CD8-positive, alpha-beta memory T cell (primary cell): Measurements from ENCODE around the gene CYB5R3. TPM values are rescaled to one million over a fixed set of nuclear protein-coding genes. Genes with fewer than 3 reads are reported as not detected.

ENCODE experiments used
- CTCF ChIA-PET: fragments of 350-600 bp; sonication (Branson Sonifier 250); formaldehyde crosslinking; loops from one replicate; lab custom pipeline; 2021; ENCODE audit warnings: antibody characterized with exemption; lab: Charles Lee
- POLR2A ChIA-PET: fragments of 350-600 bp; sonication (Branson Sonifier 250); formaldehyde crosslinking; loops from one replicate; lab custom pipeline; 2021; ENCODE audit warnings: antibody characterized with exemption; lab: Charles Lee
- DNase-seq, 5 donors: peaks; one replicate each; pipeline versions ENCODE4 v3.0.0 to v3.0.0-alpha.2; 2020 to 2022; ENCODE audit warnings: mixed read lengths in 1 of 5
- H3K27ac ChIP-seq: one replicate; pipeline ENCODE4 v1.7.0; 2013; ENCODE audit warnings: low read depth, mild to moderate bottlenecking, low read length, moderate library complexity
- H3K27me3 ChIP-seq: 2 replicates; pipeline ENCODE4 v1.7.0; 2013; ENCODE audit warnings: low read length, mild to moderate bottlenecking; ENCODE audit not compliant: insufficient read depth, poor library complexity, severe bottlenecking
- H3K36me3 ChIP-seq: 2 replicates; pipeline ENCODE4 v1.7.0; 2013; ENCODE audit warnings: mild to moderate bottlenecking, low read length, moderate library complexity; ENCODE audit not compliant: insufficient read depth
- H3K4me1 ChIP-seq: 2 replicates; pipeline ENCODE4 v1.7.0; 2013; ENCODE audit warnings: mild to moderate bottlenecking, low read length, moderate library complexity; ENCODE audit not compliant: insufficient read depth
- H3K4me3 ChIP-seq: 2 replicates; pipeline ENCODE4 v1.7.0; 2013; ENCODE audit warnings: mild to moderate bottlenecking, low read length
- H3K9me3 ChIP-seq: 2 replicates; pipeline ENCODE4 v1.7.0; 2013; ENCODE audit warnings: mild to moderate bottlenecking, low read length
- H3K27ac Mint-ChIP-seq, 8 donors: one replicate each; pipeline ENCODE4 v1.8.0; 2020 to 2021; ENCODE audit warnings: mixed read lengths in 8 of 8, mild to moderate bottlenecking in 6 of 8, inconsistent platforms in 3 of 8, moderate library complexity in 3 of 8
- H3K27me3 Mint-ChIP-seq, 2 donors: one replicate each; pipeline ENCODE4 v1.8.0; 2020 to 2021; ENCODE audit warnings: mixed read lengths in 2 of 2, mild to moderate bottlenecking in 1 of 2, moderate library complexity in 1 of 2
- H3K36me3 Mint-ChIP-seq, 3 donors: one replicate each; pipeline ENCODE4 v1.8.0; 2020 to 2021; ENCODE audit warnings: mixed read lengths in 3 of 3, inconsistent platforms in 1 of 3, mild to moderate bottlenecking in 1 of 3
- H3K4me1 Mint-ChIP-seq, 3 donors: one replicate each; pipeline ENCODE4 v1.8.0; 2020 to 2021; ENCODE audit warnings: mixed read lengths in 3 of 3, inconsistent platforms in 1 of 3, mild to moderate bottlenecking in 1 of 3
- H3K4me3 Mint-ChIP-seq, 7 donors: one replicate each; pipeline ENCODE4 v1.8.0; 2020 to 2021; ENCODE audit warnings: mixed read lengths in 7 of 7, mild to moderate bottlenecking in 6 of 7, moderate library complexity in 4 of 7, inconsistent platforms in 2 of 7
- H3K9me3 Mint-ChIP-seq, 5 donors: one replicate each; pipeline ENCODE4 v1.8.0; 2020 to 2022; ENCODE audit warnings: mixed read lengths in 5 of 5, mild to moderate bottlenecking in 3 of 5, moderate library complexity in 2 of 5, inconsistent platforms in 1 of 5
- polyA plus RNA-seq: library from polyadenylated mRNA; unstranded; fragments of 300-500 nt; fragmentation: Illumina TruSeq; gene quantifications from one replicate; pipeline ENCODE4 v1.2.3, GENCODE V29; 2021
- total RNA-seq, 2 experiments: library from RNA; stranded (reverse); gene quantifications; one replicate each; pipeline ENCODE4 v1.2.3, GENCODE V29; 2021

Gene CYB5R3
- total and polyA plus RNA-seq, 3 experiments from 2014 or later = 70.9 to 105 (median 75.1) TPM

GRCh38 chr22:42630901-42631602 is 18.1 kb downstream of the CYB5R3 start:
- ChIA-PET CTCF (interaction anchor here (1.6 kb wide), 1 partner anchor 10 kb away, joined by 5 read pairs; no protein-coding TSS in a partner anchor), POLR2A (no interaction called here)
- Mint-ChIP-seq H3K36me3 (peaks cover 0 to 77% (median 4%) of the 10 kb centered on the region in 3 donors), H3K4me3 (no peak overlapping the region), H3K9me3 (no peaks in the 10 kb centered on the region), H3K27me3 (no peaks in the 10 kb centered on the region), H3K27ac (peak overlapping the region in 1 of 8 donors; percentile 73), H3K4me1 (no peaks in the 10 kb centered on the region)
- H3K4me3 ChIP-seq = no peak overlapping the region
- H3K27ac ChIP-seq = no peak overlapping the region
- DNase-seq = no peak
- H3K36me3 ChIP-seq = peaks cover 17% of the 10 kb centered on the region
- H3K4me1 ChIP-seq = no peaks in the 10 kb centered on the region
- H3K9me3 ChIP-seq = no peaks in the 10 kb centered on the region
- H3K27me3 ChIP-seq = no peaks in the 10 kb centered on the region

DNA sequence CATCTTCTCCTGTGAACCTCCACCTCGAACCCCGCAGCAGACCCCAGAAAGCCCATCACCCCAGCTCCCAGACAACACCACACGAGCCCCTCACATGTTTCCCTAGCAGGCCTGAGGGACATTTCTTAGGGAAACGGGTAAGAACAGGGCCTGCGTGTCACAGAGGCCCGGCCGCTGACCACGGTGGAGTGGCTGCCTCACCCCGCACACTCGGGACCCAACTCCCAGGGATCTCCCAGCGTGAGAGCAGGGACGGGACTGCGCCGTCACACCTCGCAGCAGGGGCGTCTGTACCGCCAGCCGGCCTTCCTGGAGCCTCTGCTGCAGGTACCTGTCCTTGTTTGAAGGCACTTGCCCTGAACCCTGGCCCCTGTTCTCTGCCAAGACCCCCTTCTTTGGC is 19.0 kb downstream of the CYB5R3 start:
- H3K9me3 ChIP-seq = no peaks in the 10 kb centered on the region
- DNase-seq = no peak
- no peak overlapping the region for H3K4me3 ChIP-seq
- POLR2A ChIA-PET = no interaction called here
- Mint-ChIP-seq H3K9me3 (no peaks in the 10 kb centered on the region), H3K4me1 (no peaks in the 10 kb centered on the region), H3K27ac (no peak overlapping the region), H3K4me3 (no peak overlapping the region), H3K36me3 (peaks cover 0 to 73% (median 3%) of the 10 kb centered on the region in 3 donors), H3K27me3 (no peaks in the 10 kb centered on the region)
- CTCF ChIA-PET = no interaction called here
- H3K27me3 ChIP-seq = no peaks in the 10 kb centered on the region
- H3K4me1 ChIP-seq = no peaks in the 10 kb centered on the region
- H3K36me3 ChIP-seq = peaks cover 17% of the 10 kb centered on the region
- no peak overlapping the region for H3K27ac ChIP-seq

DNA sequence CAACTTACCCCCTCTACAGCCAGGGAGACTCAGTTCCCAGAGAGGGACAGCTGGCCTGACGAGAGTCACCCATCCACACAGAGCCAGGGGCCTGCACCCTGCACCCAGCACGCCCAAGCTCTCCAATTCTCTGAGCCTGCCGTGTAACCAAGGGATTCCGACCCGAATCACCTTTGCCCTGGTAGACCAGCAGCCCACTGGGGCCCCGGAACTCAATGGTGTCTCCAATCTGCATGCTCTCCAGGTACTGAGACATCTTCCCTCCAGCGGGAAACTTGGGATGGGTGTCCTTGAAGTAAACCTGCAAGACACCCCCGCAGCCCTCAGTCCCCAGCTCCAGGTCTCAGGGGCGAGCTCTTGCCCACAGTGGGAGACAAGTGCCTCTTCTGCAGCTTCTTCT is 21.2 kb downstream of the CYB5R3 start:
- Histone ChIP-seq H3K9me3 (no peaks in the 10 kb centered on the region), H3K27ac (no peak overlapping the region), H3K4me1 (no peaks in the 10 kb centered on the region), H3K36me3 (peaks cover 15% of the 10 kb centered on the region), H3K27me3 (no peaks in the 10 kb centered on the region), H3K4me3 (no peak overlapping the region)
- DNase-seq = no peak
- H3K36me3 Mint-ChIP-seq = peaks cover 0 to 73% (median 5%) of the 10 kb centered on the region in 3 donors
- H3K27ac Mint-ChIP-seq = peak overlapping the region in 2 of 8 donors; percentile 20 to 84
- no peaks in the 10 kb centered on the region for H3K27me3 Mint-ChIP-seq
- ChIA-PET POLR2A (no interaction called here), CTCF (no interaction called here)
- H3K4me1 Mint-ChIP-seq = no peaks in the 10 kb centered on the region
- no peak overlapping the region for H3K4me3 Mint-ChIP-seq
- H3K9me3 Mint-ChIP-seq = no peaks in the 10 kb centered on the region

DNA sequence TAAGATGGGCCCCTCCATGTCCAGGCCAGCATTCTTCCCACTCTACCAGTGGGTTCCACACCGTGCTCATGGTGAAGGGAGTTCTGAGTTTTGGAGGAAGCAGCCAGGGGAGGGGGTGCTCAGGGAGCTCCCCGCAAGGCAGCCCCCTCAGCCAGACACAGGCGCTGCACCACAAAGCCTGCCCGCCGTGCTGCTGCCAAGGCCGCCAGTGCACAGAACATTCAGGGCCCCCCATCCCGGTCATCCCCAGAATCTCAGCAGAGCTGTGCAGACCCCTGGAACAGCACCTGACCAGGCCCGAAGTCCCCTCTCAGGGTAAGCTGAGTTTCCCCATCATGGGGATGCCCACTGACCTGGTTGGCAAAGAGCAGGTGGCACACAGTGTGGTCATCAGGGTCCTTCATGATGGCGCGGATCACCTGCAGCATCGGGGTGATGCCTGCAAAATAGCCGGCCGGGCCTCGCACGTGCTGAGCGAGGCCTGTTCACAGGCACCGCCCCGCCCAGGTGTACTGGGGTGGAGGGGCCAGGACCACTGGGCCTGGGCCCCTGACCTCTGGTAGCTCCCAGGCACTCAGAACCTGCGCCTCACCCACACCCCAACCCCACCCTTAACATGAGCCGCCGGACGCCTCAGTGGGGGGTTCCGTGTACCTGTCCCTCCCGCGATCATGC is 22.1 kb downstream of the CYB5R3 start:
- Mint-ChIP-seq H3K36me3 (peaks cover 0 to 69% (median 5%) of the 10 kb centered on the region in 3 donors), H3K4me3 (no peak overlapping the region), H3K27ac (peak overlapping the region in 1 of 8 donors; percentile 40), H3K9me3 (no peaks in the 10 kb centered on the region), H3K27me3 (no peaks in the 10 kb centered on the region), H3K4me1 (no peaks in the 10 kb centered on the region)
- H3K27me3 ChIP-seq = no peaks in the 10 kb centered on the region
- H3K27ac ChIP-seq = no peak overlapping the region
- no peaks in the 10 kb centered on the region for H3K4me1 ChIP-seq
- ChIA-PET POLR2A (no interaction called here), CTCF (interaction anchor here (0.9 to 1.2 kb wide), 2 partner anchors 16 to 37 kb away, joined by 3 read pairs; no protein-coding TSS in a partner anchor)
- H3K4me3 ChIP-seq = no peak overlapping the region
- H3K9me3 ChIP-seq = no peaks in the 10 kb centered on the region
- DNase-seq = no peak
- H3K36me3 ChIP-seq = peaks cover 12% of the 10 kb centered on the region

- peak overlapping the region in 1 of 8 donors; percentile 42 for H3K27ac Mint-ChIP-seq
- CTCF ChIA-PET = interaction anchor here (0.9 to 1.2 kb wide), 2 partner anchors 17 to 38 kb away, joined by 3 read pairs; no protein-coding TSS in a partner anchor
These were observed 22.8 kb downstream of the CYB5R3 start for GRCh38 chr22:42626431-42626830.

DNA sequence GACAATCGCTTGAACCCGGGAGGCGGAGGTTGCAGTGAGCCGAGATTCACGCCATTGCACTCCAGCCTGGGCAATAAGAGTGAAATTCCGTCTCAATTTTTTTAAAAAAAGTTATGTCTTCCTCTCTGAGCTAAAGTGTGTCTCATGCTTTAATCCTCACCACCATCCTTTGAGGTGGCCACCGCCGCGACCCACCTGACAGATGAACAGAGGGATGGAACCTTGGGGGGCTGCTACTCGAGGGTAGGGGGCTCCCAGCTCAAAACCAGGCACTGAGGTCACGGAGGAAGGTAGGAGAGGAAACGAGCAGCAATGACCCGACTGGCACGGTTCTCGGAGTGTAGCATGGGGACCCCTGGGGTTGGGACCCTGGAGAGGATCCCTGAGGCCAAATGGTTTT is 23.8 kb downstream of the CYB5R3 start:
- Mint-ChIP-seq H3K27me3 (no peaks in the 10 kb centered on the region), H3K36me3 (peaks cover 0 to 60% (median 5%) of the 10 kb centered on the region in 3 donors), H3K4me1 (peaks cover 5% of the 10 kb centered on the region in 3 donors), H3K27ac (no peak overlapping the region), H3K9me3 (no peaks in the 10 kb centered on the region), H3K4me3 (no peak overlapping the region)
- H3K27me3 ChIP-seq = no peaks in the 10 kb centered on the region
- H3K27ac ChIP-seq = no peak overlapping the region
- H3K36me3 ChIP-seq = peaks cover 9% of the 10 kb centered on the region
- no peak for DNase-seq
- H3K4me1 ChIP-seq = no peaks in the 10 kb centered on the region
- CTCF ChIA-PET = no interaction called here
- POLR2A ChIA-PET = no interaction called here
- no peak overlapping the region for H3K4me3 ChIP-seq
- H3K9me3 ChIP-seq = no peaks in the 10 kb centered on the region

More at GRCh38 chr22:42626431-42626830, 22.8 kb downstream of the CYB5R3 start:
- H3K36me3 Mint-ChIP-seq = peaks cover 0 to 67% (median 5%) of the 10 kb centered on the region in 3 donors
- no peak for DNase-seq
- H3K9me3 Mint-ChIP-seq = no peaks in the 10 kb centered on the region
- H3K4me3 ChIP-seq = no peak overlapping the region
- no peaks in the 10 kb centered on the region for H3K4me1 ChIP-seq
- H3K27me3 Mint-ChIP-seq = no peaks in the 10 kb centered on the region
- H3K4me1 Mint-ChIP-seq = peaks cover 3% of the 10 kb centered on the region in 3 donors
- peaks cover 12% of the 10 kb centered on the region for H3K36me3 ChIP-seq
- no peaks in the 10 kb centered on the region for H3K9me3 ChIP-seq
- peak overlapping the region in 1 of 7 donors; percentile 18 for H3K4me3 Mint-ChIP-seq
- H3K27me3 ChIP-seq = no peaks in the 10 kb centered on the region
- POLR2A ChIA-PET = no interaction called here
- no peak overlapping the region for H3K27ac ChIP-seq

DNA sequence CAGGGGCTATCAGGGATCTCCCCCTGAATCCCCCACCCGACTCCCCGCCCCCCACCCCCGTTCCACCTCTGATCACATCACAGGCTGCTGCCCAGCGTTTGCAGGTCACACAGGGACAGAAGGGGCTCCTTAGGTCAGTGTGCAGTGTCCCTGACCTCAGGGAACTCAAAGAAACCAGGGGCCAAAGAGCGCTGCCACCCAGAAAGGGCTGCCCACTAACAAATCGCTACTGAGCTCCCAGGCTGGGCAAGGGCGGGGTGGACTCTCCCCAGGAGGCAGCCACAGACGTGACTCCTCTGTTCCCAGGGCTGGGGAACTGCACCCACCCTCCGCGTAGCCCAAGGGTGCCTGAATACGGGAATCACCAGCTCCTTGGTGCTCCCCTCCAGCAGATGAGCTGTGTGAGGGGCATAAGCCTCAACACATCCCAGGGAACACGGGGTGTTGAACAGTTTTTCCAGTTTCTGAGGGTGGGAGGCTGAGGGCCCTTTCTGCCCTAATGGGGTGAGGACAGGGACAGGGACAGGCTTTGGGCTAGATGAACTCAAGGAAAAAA is 24.6 kb downstream of the CYB5R3 start:
- Histone ChIP-seq H3K27ac (no peak overlapping the region), H3K4me1 (no peaks in the 10 kb centered on the region), H3K4me3 (no peak overlapping the region), H3K27me3 (no peaks in the 10 kb centered on the region), H3K9me3 (no peaks in the 10 kb centered on the region), H3K36me3 (peaks cover 9% of the 10 kb centered on the region)
- peaks cover 0 to 56% (median 3%) of the 10 kb centered on the region in 3 donors for H3K36me3 Mint-ChIP-seq
- H3K4me1 Mint-ChIP-seq = peaks cover 5% of the 10 kb centered on the region in 3 donors
- H3K9me3 Mint-ChIP-seq = no peaks in the 10 kb centered on the region
- H3K27me3 Mint-ChIP-seq = no peaks in the 10 kb centered on the region
- POLR2A ChIA-PET = no interaction called here
- H3K4me3 Mint-ChIP-seq = no peak overlapping the region
- CTCF ChIA-PET = no interaction called here
- no peak overlapping the region for H3K27ac Mint-ChIP-seq
- DNase-seq = no peak
